HG03521 (cell line): Measurements from ENCODE around the gene SCG3.
"Not testable (repeated sequence)": the region's sequence is repeated elsewhere in the genome, so short reads cannot be mapped to it uniquely, and the experiment has no call there.

Experiments used
- ATAC-seq: cut with Tn5 transposase; IDR thresholded peaks from one replicate; pipeline ENCODE4 v1.9.1; 2021; ENCODE audit warnings: mild to moderate bottlenecking, moderate library complexity; ENCODE audit not compliant: unreplicated experiment

The SCG3 gene

DNA sequence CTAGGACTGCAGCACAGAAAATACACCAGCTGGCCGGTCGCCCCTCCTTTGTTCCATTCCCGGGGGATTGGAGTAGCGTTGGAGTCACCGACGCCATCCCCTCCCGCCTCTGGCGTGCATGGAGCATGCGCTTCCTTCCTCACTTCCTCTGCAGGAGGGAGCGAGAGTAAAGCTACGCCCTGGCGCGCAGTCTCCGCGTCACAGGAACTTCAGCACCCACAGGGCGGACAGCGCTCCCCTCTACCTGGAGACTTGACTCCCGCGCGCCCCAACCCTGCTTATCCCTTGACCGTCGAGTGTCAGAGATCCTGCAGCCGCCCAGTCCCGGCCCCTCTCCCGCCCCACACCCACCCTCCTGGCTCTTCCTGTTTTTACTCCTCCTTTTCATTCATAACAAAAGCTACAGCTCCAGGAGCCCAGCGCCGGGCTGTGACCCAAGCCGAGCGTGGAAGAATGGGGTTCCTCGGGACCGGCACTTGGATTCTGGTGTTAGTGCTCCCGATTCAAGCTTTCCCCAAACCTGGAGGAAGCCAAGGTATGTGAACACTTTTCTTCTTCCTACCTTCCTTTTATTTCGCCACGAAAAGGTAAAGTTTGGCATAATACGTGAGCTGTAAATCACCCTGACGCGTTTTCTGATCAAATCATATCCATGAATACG lies at the start of gene SCG3:
TSS of gene SCG3 (plus strand) at position 201 of the 661 bp plus-strand sequence. CDS start at position 454, 253 bp downstream.
- ATAC-seq, result no peak

DNA sequence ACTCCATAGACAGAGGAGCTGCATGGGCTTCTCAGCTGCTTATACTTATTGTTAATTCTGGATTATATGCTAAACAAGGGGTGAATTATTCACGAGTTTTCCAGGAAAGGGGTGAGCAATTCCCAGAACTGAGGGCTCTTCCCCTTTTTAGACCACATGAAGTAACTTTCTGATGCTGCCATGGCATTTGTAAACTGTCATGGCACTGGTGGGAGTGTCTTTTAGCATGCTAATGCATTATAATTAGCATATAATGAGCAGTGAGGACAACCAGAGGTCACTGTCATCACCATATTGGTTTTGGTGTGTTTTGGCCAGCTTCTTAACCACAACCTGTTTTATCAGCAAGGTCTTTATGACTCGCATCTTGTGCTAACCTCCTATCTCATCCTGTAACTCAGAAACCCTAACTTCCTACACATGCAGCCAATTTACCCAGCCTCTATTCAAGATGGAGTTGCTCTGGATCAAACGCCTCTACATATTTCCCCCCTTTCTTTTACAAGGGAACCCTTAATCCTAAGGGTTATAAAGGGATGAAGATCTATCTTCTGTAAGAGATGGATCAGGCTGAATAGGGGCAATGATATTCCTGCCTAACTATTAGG lies 46.6 kb upstream of the SCG3 start:
- ATAC-seq, result no peak

DNA sequence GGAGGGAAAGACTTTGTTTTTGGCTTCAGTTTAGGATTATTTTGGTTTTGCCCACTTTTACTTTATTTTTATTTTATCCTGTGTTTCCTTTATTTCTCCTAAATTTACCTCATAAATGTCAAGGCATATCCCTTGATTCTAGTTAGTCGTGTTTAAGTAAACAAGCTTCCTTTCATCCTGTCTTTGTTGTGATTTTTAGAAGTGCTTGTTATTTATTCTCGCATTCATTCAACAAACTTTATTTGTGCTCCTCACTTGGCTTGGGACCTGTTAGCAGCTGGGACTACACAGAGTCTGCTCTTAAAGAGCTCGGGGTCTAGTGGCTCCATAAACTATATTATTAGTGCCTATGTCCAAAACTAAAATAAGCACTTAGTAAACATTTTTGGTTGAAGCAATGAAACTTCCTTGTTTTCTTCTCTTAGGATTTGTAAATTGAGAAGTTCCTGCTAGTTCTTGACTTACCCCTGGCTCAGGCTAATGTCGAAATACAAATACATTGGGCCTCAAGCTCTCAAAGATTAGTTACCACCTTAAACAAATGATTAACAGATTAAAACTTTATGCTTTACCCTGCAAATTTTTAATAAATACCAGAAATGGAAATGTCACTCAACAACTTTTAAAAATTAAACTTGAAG lies 39.7 kb upstream of the SCG3 start:
- ATAC-seq, result no peak

DNA sequence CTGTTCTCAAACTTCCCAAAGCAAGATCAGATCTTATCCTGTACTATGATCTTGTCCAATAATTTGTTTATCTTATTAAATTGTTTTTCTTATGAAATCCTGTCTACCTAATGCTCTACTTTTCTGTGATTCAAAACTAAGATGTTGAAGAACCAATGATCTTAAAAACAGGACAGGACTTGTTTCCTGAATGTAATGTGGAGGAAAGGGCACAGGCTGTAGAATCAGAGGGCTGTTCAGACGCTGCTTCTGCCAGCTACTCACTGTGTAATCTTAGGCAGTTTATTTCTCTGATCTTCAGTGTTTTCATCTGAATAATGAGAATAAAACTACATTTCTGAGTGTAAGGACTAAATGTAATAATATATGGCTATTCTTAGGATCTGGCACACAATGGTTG lies 38.6 kb upstream of the SCG3 start:
- no peak for ATAC-seq

DNA sequence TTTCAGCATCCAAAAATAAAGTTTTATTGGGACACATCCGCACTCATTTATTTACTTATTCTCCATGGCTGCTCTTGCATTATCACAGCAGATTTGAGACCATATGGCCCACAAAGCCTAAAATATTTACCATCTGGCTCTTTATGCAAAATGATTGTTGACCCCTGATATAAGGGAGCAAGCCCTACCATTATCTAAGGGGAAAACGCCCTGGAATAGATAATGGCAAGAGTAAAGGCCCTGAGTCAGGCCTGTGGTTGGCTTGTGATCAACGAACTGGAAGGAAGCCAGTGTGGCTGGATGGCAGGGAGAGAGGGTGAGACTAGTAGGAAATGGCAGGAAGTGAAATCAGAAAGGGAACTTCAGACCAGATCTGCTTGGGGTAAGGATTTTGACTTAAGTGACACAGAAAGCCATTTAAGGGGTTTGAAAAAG lies 34.2 kb upstream of the SCG3 start:
- ATAC-seq, result no peak

DNA sequence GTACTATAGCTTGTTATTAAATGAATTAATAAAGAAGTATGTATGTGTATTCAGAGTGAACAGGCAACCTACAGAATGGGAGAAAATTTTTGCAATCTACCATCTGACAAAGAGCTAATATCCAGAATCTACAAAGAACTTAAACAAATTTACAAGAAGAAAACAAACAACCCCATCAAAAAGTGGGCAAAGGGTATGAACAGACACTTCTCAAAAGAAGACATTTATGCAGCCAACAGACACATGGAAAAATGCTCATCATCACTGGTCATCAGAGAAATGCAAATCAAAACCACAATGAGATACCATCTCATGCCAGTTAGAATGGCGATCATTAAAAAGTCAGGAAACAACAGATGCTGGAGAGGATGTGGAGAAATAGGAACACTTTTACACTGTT lies 33.2 kb upstream of the SCG3 start:
- ATAC-seq, result not testable (repeated sequence)

DNA sequence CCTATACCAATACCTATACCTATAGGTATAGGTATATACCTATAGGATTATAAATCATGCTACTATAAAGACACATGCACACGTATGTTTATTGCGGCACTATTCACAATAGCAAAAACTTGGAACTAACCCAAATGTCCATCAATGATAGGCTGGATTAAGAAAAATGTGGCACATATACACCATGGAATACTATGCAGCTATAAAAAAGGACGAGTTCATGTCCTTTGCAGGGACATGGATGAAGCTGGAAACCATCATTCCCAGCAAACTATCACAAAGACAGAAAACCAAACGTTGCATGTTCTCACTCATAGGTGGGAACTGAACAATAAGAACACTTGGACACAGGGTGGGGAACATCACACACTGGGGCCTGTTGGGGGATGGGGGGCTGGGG lies 32.7 kb upstream of the SCG3 start:
- not testable (repeated sequence) for ATAC-seq

DNA sequence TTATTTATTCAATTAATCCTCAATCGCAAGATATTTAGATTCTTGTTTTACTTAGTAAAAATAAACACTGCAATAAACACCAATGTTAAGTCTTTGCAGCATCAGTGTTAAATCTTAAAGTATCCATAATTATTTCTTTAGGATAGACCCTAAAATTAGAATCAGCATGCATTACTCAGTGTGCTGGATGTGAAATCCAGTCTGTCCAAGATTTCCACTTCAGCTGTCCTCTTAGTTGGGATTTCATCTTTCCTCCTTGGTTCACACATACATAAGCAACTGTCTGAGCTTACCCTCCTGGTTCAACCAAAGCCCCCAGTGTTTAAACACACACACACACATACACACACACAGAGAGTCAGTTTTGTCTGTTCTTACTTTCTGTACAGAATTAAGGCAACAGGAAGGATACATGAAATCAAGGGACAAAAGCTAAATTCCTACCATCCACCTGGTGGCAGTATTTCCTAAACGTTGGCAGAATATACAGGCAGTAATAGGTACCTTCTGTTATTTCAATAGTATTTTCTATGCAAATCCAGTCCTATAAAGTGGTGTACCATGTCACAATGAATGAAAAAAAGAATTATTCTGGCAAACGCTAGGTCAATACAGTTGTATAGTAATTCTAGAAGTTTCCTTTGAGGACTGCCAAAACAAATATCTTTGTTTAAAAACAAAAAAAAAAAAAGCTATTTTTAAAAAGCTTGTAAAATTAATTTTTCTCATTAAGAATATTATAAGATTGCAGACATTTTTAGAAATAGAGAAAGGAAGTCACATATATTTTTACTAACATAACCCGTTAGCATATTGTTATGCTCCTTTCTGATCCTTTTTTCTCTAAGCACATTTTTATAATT lies 31.4 kb upstream of the SCG3 start:
- ATAC-seq, result peak; percentile 67

DNA sequence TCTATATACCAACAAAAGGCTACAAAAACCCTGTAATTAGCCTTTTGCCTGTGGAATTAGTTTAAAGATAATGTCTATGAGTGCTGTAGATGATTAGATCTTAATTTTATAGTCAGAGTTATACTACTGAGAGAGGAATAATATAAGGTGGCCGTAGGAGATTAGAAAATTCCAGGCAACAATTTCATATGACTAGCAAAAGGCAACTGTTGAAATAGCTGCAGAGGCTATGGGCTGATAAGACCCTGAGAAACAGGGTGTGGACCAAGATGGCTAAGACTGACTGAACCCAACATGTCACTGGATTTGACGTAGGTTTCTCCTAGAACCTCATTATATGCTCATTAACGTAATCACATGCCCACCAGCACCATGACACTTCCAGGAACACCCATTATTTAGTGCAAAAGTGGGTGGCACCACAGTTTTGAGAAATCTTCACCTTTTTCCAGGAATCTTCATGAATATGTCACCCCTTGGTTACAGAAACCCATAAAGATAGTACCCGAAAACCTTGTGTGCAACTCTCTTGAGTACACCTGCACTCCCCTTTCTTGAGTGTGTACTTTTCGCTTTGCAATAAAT lies 29.1 kb upstream of the SCG3 start:
- no peak for ATAC-seq

DNA sequence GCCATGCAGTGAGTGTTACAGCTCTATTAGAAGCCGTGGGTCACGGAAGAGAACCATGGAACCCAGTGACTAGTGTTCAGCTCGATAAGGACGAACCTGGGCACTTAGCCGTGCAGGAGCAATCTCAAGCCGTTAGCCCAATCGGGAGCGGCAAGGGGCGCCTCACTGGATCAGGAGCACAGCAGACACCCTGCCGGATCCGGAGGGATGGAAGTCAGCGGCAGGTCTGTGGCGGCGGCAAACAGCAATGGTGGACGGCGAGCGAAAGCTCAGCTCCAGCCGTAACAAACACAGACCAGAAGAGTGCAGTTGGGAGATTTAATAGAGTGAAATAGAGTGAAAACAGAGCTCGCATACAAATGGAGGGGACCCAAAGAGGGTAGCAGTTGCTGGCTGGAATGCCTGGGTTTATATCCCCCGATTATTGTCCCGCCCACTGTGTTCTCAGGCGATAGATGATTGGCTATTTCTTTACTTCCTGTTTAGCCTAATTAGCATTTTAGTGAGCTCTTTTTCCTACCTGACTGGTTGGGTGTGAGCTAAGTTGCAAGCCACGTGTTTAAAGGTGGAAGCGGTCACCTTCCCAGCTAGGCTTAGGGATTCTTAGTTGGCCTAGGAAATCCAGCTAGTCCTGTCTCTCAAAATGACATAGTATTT lies 25.8 kb upstream of the SCG3 start:
- ATAC-seq, result not testable (repeated sequence)

DNA sequence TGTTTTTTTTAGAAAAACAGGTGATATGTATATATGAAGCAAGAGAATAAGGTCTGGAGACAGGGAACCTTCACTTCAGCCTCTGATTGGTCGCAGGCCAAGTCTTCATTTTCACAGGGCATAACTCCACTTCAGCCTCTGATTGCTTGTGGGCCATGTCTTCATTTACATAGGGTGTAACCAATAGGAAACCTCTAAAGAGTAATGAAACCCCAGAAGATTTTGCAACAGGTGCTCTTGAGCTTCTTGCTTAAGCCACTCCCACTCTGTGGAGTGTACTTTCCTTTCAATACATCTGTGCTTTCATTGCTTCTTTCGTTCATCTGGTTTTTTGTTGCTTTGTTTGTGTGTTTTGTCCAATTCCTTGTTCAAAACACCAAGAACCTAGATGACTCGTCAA lies 22.6 kb upstream of the SCG3 start:
- ATAC-seq, result no peak

DNA sequence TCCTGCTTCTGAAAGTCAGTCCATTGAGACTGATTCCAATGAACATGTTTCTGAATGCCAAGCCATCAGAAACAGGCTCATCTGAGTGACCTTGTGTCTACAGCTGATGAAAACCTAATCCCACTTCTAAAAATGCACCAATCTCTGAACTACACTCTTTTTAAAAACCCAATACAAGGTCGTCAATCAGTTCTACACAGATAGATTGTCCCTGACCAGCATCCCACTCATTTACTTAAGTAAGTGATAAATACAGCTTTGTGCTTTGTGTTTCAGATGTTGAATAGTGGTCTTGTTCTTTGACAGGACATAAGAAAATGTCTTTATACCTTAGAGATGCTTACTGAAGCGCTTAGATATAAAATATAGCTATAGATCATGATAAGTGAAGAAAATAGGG lies 20.2 kb upstream of the SCG3 start:
- no peak for ATAC-seq

DNA sequence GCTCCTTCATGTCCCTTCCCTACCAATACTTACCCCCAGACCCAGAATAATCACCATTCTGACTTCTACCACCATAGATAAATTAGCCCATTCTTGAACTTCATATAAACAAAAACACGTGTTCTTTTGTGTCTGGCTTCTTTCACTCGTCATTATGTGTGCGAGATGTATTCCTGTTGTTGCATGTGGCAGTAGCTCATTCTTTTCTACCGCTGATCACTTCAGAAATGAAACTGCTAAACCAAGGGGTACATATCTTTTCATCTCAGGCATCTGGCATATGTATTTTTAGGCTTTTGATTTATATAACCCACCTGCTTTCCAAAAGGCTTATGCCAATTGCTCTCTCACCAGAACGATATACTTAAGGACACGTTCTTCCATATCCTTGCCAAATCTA lies 13.8 kb upstream of the SCG3 start:
- ATAC-seq, result no peak

DNA sequence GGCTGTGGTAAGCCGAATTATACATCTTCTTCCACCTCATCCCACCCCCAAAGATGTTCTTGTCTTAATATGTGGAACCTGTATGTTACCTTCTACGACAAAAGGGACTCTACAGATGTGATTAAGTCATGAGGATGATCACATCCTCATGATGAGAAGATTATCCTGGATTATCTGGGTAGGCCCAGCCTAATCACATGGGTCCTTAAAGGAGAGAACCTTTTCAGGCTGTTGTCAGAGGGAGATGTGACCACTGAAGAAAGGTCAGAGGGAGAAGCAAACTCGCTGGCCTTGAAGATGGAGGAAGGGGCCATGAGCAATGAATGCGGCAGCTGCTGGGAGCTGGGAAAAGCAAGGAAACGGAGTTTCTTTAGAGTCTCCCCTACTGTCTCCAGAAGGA lies 12.9 kb upstream of the SCG3 start:
- no peak for ATAC-seq

DNA sequence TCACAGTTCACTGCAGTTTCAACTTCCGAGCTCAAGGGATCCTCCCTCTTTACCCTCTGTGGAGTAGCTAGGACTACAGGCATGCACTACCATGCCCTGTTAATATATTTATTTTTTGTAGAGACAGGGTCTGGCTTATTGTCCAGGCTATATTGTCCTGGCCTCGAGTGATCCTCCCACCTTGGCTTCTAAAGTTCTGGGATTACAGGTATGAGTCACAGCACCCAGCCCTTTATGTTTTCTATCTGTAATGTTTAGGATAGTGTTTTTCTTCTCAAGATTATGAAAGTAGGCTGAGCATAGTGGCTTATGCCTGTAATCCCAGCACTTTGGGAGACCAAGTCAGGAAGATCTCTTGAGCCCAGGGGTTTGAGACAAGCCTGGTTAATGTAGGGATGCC lies 11.9 kb upstream of the SCG3 start:
- no peak for ATAC-seq

DNA sequence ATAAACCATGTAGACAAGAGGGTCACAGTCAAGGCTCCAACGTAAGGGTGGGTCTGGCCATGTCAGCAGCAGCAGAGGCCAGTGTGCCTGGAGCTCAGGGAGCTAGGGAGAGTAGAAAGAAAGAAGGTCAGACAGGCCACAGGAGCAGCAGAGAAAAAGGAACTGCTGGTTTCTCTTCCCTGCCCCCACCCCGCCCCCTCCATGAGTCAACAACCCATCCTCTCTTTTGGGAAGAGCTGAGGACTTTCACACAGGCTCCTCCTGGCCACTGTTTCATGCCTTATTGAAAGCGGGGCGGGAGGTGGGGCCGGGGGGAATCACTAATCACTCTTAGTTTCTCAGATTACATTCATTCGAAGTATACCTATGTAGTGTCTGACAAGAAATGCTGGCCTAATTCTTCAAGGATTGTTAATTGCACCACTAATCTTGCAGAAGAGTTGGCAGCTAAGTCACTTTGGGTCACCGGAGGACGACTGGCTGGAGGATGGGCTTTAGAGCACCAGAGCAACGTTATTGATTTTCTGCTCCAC lies 9.1 kb upstream of the SCG3 start:
- ATAC-seq, result no peak

DNA sequence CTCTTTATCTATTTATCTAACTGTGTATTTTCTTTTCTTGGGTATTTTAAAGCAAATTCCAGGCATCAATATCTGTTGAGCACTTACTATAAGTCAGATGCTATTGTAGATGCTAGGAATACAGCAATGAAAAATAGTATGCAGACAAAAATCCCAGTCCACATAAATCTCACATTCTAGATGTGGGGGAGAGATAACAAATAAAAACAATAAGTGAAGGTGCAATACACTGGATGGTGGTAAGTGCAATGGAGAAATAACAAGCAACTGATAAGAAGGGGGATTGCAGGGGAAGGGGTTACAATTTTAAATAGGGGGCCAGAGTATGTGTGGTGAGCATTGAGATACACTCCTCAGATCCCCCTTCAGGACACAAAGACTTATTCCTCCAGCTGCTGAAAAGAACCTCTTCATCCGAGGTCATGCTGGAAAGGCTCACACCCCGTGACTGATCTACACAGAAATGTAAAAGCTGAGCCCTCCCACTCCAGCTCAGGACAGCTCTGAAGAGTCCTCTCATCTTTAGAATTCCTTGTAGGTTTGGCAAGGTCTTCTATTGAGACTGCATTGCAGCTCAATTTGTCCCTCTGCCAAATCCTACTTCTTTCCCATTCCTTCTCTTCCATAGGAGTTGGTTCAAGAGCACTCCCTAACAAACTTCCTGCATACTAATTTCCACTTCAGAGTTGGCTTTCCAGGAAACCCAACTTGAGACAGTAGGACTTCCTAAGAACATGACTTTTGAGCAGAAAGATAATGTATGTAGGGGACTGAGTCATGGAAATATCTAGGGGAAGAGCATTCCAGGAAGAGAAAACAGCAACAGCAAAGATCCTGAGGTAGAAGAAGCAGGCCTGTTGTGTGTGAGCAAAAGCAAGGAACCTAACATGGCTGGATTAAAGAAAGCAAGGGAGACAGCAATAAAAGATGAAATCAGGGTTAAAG lies 8.1 kb upstream of the SCG3 start:
- ATAC-seq, result no peak

DNA sequence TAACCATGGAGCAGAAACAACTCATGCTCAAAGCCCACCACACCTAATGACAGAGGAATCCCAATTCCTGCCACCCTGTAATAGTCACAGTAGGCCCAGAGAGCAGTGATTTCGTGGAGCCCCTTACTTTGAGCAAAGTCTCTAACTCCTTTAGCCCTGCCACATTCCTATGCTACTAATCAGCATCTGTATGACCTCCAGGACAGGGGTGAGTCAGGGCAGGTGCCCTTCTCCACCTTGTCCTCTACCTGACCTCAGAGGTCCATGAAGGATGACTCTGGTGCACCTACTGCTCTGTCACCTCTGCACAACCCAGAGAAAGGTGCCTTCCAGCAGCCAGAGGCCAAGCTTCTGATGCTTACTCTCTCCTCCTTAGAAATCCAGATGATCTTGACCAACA lies 6.1 kb upstream of the SCG3 start:
- no peak for ATAC-seq

DNA sequence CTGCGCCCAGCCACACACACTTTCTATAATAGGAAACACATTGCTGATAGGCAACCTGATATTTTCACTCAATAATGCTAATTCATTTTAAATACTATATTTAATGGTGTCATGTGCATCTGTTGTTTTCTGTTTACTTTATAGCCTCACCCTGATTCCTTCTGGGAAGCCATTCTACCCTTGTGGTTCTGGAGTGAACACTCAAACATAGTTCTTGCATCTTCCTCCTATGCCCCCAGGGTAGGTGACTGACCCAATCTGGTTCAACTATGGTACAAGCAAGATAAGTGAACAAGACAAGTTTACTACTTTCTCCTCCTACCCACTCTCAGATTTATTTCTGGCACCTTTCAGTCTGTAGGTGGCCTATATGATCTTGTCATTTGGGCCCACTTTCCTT lies 4.3 kb upstream of the SCG3 start:
- ATAC-seq, result no peak
